NOMO-1 treated with DMSO at 0.1 percent for 48 hours (cell line): ENCODE data around the gene RAD54L.
"Not testable (repeated sequence)": the region's sequence is repeated elsewhere in the genome, so short reads cannot be mapped to it uniquely, and the experiment has no call there.

Experiments used
- DNase-seq: peaks from one replicate; lab custom pipeline; 2025; ENCODE audit not compliant: unreplicated experiment; lab: John Stamatoyannopoulos, UW

RAD54L gene

GRCh38 chr1:46247436-46248121 lies at the start of gene RAD54L:
RAD54L (plus strand) TSS chr1:46247763; CDS start chr1:46248406, 643 bp downstream.
- peak; percentile 99 for DNase-seq

GRCh38 chr1:46197964-46198811 lies 49.4 kb upstream of the RAD54L start, which contains the start of gene POMGNT1:
POMGNT1 (minus strand) TSS chr1:46198434; CDS start chr1:46197821, 613 bp downstream.
- peak; percentile 66 for DNase-seq

DNA sequence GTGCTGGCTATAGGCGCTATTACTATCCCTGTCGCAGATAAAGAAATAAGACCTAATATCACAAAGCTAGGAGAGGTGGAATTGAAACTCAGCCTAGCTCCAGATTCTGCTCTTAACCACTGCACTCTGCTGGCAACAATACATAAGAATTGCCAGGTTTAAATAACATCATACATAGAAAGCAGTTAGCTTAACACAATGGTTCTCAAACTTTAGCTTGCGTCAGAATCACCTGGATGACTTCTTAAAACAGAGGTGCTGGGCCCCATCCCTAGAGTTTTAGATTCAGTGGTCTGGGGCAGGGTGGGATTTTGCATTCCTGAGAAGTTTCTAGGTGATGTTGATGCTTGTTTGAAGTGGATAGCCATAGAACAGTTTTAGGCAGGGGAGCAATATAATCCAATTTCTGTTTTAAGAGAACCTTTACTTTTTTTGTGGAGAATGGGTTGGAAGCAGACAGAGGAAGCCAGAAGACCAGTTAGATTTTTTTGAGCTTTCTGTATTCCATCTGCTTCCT lies 48.3 kb upstream of the RAD54L start:
- DNase-seq: no peak

DNA sequence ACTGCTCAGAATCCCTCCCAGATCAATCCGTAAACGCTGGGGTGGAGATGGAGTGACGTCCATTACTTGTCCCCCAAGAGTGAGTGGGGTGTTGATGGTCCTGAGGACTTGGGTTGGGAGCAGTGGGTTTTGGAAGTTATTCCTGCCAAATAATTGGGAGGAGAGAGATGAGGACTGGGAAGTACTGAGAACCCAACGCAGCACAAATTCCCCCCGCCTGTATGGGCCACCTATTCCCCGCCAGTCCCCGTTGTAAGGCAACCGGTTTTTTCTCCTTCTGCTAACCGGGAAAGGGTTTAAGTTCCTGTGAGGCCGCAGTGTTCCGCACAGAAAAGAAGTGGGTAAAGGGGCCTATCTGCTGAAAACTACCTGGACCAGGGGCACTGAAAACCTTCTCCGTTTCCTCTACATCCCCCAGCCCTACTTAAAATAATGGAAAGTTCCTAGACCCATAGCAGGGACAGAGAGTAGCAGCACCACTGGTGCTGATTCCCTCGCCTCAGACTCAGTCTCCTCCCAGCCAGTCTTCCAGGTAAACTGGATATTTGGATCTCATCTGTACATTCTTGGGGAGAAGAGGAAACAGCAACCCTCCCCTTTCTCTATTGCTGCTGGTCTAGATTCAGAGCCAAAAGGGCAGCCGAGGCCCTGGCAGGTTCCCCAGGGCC lies 43.7 kb upstream of the RAD54L start:
- DNase-seq: no peak

- no peak for DNase-seq
Observed at GRCh38 chr1:46204406-46204742, 43.2 kb upstream of the RAD54L start.

DNA sequence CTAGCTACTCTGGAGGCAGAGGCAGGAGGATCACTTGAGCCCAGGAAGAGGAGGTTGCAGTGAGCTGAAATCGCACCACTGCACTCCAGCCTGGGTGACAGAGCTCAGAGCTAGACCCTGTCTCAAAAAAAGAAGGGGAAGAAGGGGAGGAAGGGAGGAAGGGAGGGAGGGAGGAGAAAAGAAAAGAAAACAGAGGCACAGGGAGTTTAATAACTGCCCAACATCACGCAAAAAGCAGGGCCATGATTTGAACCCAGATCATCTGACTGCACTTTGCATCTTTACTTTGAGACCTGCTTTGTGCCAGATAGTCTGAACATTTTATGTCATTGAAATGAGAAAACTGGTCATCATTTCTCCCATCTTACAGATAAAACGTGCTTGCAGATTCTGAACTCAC lies 42.4 kb upstream of the RAD54L start:
- no peak for DNase-seq

GRCh38 chr1:46205791-46206190 lies 41.8 kb upstream of the RAD54L start:
- DNase-seq: no peak

DNA sequence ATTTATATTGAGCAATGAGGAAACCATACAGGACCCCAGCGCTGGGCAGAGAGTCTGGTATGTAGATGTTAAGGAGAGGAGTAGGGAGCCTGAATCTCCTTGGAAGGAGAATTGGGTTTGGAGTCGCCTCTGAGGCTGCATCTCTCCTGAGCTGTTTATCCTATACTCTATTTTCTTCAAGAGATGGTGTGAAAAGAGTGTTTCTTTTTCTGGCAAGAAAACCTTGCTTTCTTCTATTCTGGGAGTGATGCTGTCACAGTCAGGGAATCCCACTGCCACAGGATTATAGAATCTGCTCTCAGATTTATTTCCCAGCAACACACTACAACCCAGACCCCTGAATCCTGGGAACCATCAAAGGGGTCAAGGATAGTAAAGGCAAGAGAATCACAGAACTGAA lies 41.2 kb upstream of the RAD54L start:
- DNase-seq: no peak

- no peak for DNase-seq
Observed at GRCh38 chr1:46210561-46210960, 37.0 kb upstream of the RAD54L start.

- no peak for DNase-seq
Observed at GRCh38 chr1:46211051-46211450, 36.5 kb upstream of the RAD54L start.

- DNase-seq: no peak
Observed at GRCh38 chr1:46215504-46215903, 32.1 kb upstream of the RAD54L start.

DNA sequence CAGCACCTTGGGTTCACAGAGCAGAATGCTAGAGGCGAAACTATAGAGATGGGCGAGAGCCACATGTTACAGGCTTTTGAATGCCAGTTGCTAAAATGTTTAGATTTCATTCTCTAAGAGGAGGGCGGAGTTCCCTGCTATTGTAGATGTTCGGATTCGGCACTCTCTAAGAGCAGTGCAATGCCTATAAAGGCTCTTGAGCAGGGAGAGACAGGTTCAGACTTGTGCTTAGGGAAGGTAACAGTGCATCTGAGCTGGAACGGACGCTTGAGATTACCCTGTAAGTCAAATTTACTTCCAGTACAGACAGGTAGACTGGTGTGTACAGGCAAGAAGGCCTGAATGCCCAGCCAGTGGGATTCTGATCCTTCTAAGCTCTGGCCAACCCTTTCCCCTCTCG lies 29.1 kb upstream of the RAD54L start:
- DNase-seq: no peak

DNA sequence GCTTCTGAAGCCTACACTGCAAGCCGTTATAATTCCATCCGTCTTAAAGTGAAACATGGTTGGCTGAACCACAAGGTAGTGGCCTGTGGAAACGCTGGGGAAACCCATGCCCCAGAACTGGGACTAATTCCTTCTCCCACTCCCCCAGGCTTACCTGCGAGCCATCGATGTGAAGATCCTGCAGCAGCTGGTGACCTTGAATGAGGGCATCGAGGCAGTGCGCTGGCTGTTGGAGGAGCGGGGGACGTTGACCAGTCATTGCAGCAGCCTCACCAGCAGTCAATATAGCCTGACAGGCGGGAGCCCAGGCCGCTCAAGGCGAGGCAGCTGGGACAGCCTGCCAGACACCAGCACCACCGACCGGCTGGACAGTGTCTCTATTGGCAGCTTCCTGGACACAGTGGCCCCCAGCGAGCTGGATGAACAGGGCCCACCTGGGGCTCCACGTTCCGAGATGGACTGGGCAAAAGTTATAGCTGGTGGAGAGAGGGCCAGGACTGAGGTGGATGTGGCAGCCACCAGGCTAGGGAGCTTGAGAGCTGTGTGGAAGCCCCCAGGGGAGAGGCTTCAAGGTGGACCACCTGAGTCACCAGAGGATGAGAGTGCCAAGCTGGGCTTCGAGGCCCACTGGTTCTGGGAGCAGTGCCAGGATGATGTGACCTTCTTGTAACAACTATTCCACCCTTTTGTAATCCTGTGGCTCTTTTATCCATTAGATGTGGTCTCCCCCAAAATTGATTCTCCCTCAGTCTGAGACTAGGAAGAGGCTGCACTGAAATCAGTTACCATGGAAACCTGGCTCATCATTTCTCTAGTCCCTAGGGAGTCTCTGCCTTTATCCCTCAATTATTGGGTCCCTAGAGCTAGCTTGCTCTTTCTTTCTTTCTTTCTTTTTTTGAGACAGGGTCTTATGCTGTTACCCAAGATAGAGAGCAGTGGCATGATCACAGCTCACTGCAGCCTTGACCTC lies 27.7 kb upstream of the RAD54L start:
- DNase-seq: no peak

DNA sequence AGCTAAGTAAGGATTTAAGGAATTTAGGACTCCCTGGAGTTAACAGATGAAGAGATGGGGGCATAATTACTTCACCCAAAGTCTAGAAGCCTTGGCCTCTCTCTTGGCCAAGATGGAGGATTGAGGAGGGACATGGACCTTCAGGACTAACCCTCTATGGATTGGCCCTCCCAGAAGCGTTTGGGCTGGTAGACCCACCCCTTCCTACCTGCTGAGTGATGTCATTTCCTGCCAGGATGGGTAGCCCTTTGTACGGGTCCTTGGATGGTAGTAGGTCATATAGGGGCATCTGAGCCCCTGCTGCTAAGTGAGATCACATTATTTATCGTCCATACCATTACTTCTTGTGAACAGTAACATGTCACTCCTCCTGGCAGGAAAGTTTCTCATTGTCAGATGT lies 26.8 kb upstream of the RAD54L start:
- no peak for DNase-seq

- no peak for DNase-seq
Observed at GRCh38 chr1:46221749-46222148, 25.8 kb upstream of the RAD54L start.

DNA sequence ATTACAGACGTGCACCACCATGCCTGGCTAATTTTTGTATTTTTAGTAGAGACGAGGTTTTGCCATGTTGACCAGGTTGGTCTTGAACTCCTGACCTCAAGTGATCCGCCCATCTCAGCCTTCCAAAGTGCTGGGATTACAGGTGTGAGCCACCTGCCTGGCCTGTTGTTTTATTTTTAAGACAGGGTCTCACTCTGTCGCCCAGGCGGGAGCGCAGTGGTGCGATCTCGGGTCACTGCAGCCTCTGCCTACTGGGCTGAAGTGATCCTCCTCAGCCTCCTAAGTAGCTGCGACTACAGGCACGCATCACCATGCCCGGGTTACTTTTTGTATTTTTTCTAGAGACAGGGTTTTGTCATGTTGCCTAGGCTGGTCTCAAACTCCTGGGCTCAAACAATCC lies 24.5 kb upstream of the RAD54L start:
- not testable (repeated sequence) for DNase-seq

DNA sequence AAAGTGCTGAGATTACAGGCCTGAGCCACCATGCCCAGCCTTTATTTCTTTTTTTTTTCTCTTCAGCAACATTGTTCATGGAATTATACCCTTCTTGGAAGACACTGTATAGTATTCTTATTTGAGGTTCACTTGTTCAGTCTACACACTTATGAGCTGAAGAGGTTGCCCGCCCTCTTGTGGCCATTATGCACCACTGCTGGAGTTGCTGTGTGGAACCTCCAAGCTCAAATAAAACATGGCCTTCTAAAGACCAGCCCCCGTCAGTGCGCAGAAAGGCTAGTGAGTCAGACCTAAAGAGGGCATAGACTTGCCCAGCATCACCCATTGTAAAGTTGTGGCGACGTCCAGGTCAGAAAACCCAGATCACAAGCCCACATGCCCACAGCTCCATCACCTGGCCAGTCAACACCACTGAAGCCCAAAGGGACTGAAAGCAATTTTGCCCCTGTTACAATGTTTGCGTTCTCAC lies 24.1 kb upstream of the RAD54L start:
- DNase-seq: peak; percentile 68

DNA sequence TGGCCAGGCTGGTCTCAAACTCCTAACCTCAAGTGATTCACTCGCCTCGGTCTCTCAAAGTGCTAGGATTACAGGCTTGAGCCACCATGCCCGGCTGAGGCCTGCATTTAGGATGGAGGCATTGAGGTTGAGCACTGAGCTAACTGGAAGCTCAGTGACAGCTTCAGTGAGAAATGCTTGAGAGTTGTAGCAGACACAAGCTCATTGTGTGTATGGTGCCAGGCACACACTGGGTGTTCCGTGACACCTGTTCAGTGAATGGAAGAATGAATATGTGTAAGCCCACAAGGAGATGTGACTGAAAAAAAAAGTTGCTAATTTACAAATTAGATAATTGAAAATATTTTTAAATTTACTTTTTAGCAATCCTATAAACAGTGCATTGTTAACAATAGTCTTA lies 22.6 kb upstream of the RAD54L start:
- DNase-seq: no peak

DNA sequence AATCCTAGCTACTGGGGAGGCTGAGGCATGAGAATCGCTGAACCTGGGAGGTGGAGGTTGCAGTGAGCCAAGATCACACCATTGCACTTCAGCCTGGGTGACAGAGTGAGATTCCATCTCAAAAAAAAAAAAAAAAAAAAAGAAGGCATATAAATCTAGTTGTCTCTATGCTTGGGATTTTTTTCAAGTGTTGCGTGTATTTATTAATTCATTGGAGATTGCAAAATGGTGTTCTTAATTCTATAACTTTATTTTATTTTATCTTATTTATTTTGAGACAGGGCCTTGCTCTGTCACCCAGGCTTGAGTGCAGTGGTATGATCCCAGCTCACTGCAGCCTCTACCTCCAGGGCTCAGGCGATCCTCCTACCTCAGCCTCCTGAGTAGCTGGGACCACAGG lies 16.3 kb upstream of the RAD54L start:
- not testable (repeated sequence) for DNase-seq

DNA sequence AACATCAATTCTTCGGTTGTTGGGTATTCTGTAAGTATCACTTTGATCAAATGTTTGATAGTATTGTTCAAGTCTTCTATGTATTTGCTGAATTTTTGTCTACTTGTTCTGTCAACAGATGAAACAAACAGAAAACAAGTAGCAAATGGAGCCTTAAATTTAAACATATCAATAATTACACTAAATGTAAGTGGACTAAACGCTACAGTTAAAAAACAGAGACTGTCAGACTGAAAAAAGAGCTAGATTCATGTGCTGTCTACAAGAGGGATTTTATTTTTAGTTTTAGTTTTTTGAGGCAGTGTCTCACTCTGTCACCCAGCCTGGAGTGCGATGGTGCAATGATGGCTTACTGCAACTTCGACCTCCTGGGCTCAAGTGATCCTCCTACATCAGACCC lies 10.7 kb upstream of the RAD54L start:
- no peak for DNase-seq
